Mucosa of stomach (tissue), 1 donor: ENCODE results near the gene TMEM82.

ENCODE experiments used
- H3K27me3 ChIP-seq: one replicate; pipeline ENCODE4 v1.7.0; 2013; ENCODE audit warnings: mild to moderate bottlenecking, low read length; ENCODE audit not compliant: control insufficient read depth, insufficient read depth
- H3K36me3 ChIP-seq: one replicate; pipeline ENCODE4 v1.7.0; 2013; ENCODE audit warnings: low read length; ENCODE audit not compliant: control insufficient read depth, insufficient read depth
- H3K4me1 ChIP-seq: one replicate; pipeline ENCODE4 v1.7.0; 2013; ENCODE audit warnings: mild to moderate bottlenecking, low read length; ENCODE audit not compliant: control insufficient read depth, insufficient read depth
- H3K4me3 ChIP-seq: one replicate; pipeline ENCODE4 v1.7.0; 2013; ENCODE audit warnings: low read length
- H3K9ac ChIP-seq: one replicate; pipeline ENCODE4 v1.7.0; 2013; ENCODE audit warnings: mild to moderate bottlenecking, low read length, moderate library complexity
- H3K9me3 ChIP-seq: one replicate; pipeline ENCODE4 v1.7.0; 2013; ENCODE audit warnings: mild to moderate bottlenecking, low read length, moderate library complexity; ENCODE audit not compliant: control insufficient read depth
- donor health status: Pancreatic carcinoma.

Gene TMEM82

DNA sequence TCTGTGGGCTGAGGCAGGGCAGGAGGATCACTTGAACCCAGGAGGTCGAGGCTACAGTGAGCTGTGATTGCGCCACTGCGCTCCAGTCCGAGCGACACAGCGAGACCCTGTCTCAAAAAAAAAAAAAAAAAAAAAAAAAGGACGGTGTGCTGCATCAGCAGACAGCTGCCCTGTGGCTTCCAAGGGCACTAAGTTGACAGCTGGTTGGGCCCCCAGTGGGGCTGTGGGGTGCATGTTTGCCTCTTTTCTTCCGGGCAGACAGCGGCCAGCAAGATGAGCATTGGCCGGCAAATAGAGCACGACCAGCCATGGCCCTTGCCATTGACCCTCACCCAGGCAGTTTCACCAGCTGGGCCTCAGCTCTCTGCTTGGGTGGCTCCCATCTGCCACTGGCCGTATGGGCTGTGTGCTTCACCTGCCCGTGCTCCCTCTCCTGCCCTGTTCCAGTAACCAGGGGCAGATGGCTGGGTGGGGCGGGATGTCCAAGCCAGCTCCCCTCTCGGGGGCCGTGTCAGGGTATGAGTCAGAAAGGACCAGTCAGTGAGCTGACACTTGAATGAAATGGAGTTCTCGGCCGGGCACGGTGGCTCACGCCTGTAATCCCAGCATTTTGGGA lies 18.6 kb upstream of the TMEM82 start:
- Histone ChIP-seq H3K36me3 (peaks cover 19% of the 10 kb centered on the region), H3K9me3 (no peaks in the 10 kb centered on the region), H3K9ac (no peak overlapping the region), H3K27me3 (no peaks in the 10 kb centered on the region), H3K4me3 (no peak overlapping the region), H3K4me1 (no peaks in the 10 kb centered on the region)

DNA sequence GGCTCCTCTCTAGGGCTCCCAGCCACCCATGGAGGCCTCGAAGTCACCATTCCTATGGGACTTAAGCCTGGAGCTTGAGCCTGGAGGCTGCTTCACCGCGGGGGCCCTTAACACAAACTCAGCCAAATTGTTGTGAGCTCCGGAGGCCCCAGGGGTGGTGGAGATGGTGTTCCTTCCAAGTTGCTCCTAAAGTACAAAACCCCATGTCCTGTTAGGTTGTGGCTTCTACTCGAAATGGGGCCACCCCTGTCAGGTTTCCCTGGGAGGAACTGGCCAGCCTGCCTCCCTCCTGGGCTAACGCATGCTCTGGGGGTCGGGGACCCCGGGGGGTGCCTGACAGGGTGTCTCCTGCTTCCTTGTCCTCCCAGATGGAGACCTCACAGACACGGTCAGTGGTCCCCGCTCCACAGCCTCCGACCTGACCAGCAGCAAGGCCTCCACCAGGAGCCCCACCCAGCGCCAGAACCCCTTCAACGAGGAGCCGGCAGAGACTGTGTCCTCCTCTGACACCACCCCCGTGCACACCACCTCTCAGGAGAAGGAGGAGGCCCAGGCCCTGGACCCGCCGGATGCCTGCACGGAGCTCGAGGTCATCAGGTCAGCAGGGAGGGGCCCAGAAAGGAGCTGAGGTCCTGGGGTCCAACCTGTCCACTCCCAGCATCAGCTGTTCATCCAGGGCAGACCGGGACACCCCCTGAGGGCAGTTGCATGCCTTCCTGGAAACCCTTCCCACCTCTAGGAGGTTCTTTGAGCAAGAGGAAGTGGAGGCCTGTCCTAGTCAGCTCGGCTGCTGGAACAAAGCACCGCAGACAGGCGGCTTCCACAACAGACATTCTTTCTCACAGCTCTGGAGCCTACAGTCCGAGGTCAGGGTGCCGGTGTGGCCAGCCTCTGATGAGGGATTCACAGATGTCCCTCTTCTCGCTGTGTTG lies 17.1 kb upstream of the TMEM82 start:
- Histone ChIP-seq H3K27me3 (no peaks in the 10 kb centered on the region), H3K36me3 (peaks cover 25% of the 10 kb centered on the region), H3K9me3 (no peaks in the 10 kb centered on the region), H3K4me3 (no peak overlapping the region), H3K9ac (no peak overlapping the region), H3K4me1 (no peaks in the 10 kb centered on the region)

DNA sequence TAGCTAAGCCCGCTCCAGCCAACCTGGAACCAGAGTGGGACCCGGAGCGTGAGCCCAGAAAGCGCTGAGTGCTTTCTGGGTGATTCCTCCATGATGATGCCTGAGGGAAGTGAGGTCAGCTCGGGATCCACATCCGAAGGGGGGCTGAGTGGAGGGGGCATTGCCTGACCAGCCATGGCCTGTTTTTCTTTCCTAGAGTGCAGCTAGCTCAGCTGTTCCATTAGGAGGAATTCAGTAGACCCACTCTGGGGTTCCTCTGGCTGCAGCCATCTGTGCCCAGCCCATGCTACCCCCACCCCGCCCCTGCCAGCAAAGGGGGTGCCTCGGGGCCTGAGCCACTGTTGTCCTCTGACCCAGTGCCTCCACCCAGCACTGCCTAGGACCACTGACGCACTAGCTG lies 15.8 kb upstream of the TMEM82 start:
- H3K27me3 ChIP-seq = no peaks in the 10 kb centered on the region
- H3K36me3 ChIP-seq = peaks cover 31% of the 10 kb centered on the region
- no peak overlapping the region for H3K9ac ChIP-seq
- H3K9me3 ChIP-seq = no peaks in the 10 kb centered on the region
- no peak overlapping the region for H3K4me3 ChIP-seq
- no peaks in the 10 kb centered on the region for H3K4me1 ChIP-seq

DNA sequence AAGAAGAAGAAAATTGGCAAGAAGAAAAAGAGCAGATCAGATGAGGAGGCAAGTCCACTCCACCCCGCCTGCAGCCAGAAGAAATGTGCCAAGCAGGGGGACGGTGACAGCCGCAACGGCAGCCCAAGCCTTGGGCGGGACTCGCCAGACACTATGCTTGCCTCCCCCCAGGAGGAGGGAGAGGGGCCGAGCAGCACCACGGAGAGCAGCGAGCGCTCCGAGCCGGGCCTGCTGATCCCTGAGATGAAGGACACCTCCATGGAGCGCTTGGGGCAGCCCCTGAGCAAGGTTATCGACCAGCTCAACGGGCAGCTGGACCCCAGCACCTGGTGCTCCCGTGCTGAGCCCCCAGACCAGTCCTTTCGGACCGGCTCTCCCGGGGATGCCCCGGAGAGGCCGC lies 15.3 kb upstream of the TMEM82 start:
- H3K4me3 ChIP-seq = no peak overlapping the region
- peaks cover 31% of the 10 kb centered on the region for H3K36me3 ChIP-seq
- H3K27me3 ChIP-seq = no peaks in the 10 kb centered on the region
- no peaks in the 10 kb centered on the region for H3K4me1 ChIP-seq
- H3K9ac ChIP-seq = no peak overlapping the region
- no peaks in the 10 kb centered on the region for H3K9me3 ChIP-seq

DNA sequence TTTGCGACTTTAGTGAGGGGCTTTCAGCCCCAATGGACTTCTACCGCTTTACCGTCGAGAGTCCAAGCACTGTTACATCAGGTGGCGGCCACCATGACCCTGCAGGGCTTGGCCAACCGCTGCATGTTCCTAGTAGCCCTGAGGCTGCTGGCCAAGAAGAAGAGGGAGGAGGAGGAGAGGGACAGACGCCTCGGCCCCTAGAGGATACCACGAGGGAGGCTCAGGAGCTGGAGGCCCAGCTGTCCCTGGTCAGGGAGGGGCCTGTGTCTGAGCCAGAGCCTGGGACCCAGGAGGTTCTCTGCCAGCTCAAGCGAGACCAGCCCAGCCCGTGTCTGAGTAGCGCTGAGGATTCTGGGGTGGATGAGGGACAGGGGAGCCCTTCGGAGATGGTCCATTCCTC lies 14.9 kb upstream of the TMEM82 start:
- H3K36me3 ChIP-seq = peaks cover 31% of the 10 kb centered on the region
- H3K4me3 ChIP-seq = no peak overlapping the region
- no peaks in the 10 kb centered on the region for H3K4me1 ChIP-seq
- H3K9ac ChIP-seq = no peak overlapping the region
- H3K9me3 ChIP-seq = no peaks in the 10 kb centered on the region
- no peaks in the 10 kb centered on the region for H3K27me3 ChIP-seq

DNA sequence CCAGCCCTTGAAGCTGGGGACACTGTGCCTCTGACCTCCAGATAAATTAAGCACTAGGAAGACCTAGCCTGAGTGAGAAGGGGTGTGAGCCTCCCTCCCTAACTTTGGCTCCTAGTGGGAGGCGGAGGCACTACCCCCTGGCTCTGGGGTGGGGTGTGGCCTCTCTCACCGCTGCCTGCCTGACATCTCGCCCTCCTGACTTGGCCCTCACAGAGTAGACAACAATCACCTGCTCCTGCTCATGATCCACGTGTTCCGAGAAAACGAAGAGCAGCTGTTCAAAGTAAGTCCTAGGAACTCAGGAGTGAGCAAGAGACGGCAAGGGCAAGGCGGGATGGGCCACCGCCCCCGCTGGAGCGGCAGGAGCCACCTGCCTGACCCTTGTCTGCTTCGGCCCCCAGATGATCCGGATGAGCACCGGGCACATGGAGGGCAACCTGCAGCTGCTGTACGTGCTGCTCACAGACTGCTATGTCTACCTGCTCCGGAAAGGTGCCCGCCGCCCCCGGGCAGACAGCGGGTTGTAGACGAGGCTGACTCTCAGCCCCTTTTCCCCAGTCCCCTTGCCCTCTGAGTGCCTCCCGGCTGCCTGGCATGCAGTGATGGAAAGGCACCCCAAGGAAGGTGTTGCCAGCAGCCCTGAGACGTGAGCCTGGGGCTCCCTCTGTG lies 14.3 kb upstream of the TMEM82 start:
- H3K4me3 ChIP-seq = no peak overlapping the region
- no peaks in the 10 kb centered on the region for H3K4me1 ChIP-seq
- H3K36me3 ChIP-seq = peaks cover 36% of the 10 kb centered on the region
- H3K27me3 ChIP-seq = no peaks in the 10 kb centered on the region
- no peak overlapping the region for H3K9ac ChIP-seq
- no peaks in the 10 kb centered on the region for H3K9me3 ChIP-seq

DNA sequence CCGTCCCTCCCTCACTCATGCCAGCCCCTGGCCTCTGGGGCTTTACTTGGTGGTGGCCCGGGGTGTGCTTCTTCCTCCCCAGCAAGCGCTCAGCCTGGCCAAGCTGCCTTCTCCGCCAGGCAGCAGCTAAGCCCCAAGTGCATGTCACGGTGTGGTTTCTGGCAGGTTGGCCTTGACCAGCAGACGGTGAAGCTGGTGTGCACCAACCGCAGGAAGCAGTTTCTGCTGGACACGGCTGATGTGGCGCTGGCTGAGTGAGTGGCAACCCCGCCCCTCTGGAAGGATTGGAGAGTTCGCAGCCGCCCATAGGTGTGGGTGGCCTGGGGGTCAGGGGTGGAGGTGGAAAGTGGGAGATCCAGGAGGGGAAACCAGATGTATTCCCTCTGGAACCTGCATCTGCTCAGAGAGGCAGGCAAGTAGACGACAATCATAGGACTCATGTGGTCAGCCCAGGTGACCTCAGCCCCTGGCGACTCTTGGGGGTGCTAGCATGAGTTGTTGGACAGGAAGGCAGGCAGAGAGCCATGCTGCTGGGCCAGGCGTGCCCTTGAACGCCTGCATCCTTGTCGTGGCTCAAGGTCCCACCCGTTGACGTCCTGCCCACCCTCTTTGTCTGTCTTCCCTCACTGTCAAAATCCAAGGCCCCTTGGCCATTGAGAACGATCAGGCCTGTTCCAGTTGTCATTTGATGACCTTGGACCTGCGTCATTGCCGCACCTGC lies 13.2 kb upstream of the TMEM82 start:
- Histone ChIP-seq H3K4me1 (no peaks in the 10 kb centered on the region), H3K27me3 (no peaks in the 10 kb centered on the region), H3K36me3 (peaks cover 37% of the 10 kb centered on the region), H3K4me3 (no peak overlapping the region), H3K9me3 (no peaks in the 10 kb centered on the region), H3K9ac (no peak overlapping the region)

DNA sequence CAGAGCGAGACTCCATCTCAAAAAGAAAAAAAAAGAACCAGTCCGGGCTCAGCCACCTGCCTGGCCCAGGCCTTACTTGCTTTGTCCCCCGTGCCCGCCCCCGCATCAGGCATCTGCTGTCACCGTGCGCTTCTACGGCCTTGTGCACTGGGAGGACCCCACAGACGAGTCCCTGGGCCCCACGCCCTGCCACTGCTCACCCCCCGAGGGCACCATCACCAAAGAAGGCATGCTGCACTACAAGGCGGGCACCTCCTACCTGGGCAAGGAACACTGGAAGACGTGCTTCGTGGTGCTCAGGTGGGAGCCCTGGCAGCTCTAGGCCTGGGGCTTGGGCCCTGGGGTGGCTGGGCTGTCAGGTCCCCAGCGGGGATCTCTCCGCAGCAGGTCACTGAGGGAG lies 11.9 kb upstream of the TMEM82 start:
- no peaks in the 10 kb centered on the region for H3K9me3 ChIP-seq
- H3K27me3 ChIP-seq = no peaks in the 10 kb centered on the region
- H3K4me3 ChIP-seq = no peak overlapping the region
- peaks cover 37% of the 10 kb centered on the region for H3K36me3 ChIP-seq
- H3K9ac ChIP-seq = no peak overlapping the region
- H3K4me1 ChIP-seq = peaks cover 8% of the 10 kb centered on the region

DNA sequence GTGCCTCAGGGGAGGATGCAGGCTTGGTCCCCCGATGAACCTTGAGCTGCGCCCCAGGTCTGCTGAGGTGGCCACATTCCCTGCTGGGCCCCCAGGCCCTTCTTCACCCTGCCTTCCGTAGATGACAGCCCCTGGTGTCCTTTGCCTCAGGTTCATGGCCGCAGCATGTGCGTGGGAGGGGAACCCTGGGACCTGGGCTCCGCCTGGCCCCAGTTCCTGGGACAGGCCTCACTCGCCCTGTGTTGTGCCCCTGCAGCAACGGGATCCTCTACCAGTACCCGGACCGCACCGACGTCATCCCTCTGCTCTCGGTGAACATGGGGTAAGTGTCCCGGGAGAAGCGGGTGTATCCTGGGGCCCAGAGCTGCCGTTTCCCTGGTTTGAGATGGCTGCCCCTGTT lies 11.4 kb upstream of the TMEM82 start:
- H3K4me3 ChIP-seq = no peak overlapping the region
- peaks cover 14% of the 10 kb centered on the region for H3K4me1 ChIP-seq
- H3K36me3 ChIP-seq = peaks cover 37% of the 10 kb centered on the region
- H3K27me3 ChIP-seq = no peaks in the 10 kb centered on the region
- no peaks in the 10 kb centered on the region for H3K9me3 ChIP-seq
- H3K9ac ChIP-seq = no peak overlapping the region

DNA sequence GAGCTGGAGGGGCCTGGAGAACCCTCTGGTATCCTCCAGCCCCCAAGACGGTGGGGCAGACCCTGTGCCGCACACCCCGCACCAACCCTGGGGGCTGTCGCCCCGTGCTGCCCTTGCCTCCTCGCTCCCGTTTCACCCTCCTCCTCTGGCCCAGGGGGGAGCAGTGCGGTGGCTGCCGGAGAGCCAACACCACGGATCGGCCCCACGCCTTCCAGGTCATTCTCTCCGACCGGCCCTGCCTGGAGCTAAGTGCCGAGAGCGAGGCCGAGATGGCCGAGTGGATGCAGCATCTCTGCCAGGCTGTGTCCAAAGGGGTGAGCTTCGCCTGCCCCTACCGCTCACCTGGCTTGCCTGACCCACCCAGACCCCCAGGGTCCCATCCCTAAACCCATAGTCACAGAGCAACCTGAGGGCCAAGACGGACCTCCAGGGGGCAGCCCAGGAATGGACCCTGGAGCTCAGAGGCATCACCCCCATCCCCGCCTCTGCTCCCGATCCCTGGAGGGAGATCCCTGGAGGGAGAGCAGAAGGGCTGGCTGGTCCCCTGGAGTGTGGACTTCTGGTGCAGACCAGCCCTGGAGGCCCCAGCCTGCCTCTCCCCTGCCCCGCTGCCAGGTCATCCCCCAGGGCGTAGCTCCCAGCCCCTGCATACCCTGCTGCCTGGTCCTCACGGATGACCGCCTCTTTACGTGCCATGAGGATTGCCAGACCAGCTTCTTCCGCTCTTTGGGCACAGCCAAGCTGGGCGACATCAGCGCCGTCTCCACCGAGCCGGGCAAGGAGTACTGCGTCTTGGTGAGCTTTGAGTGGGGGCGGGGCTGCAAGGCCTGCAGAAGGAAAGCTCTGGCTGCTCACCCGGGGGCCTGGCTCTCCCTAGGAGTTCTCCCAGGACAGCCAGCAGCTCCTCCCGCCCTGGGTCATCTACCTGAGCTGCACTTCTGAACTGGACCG lies 10.3 kb upstream of the TMEM82 start:
- Histone ChIP-seq H3K9me3 (no peaks in the 10 kb centered on the region), H3K4me1 (peaks cover 24% of the 10 kb centered on the region), H3K9ac (no peak overlapping the region), H3K36me3 (peaks cover 35% of the 10 kb centered on the region), H3K27me3 (no peaks in the 10 kb centered on the region), H3K4me3 (no peak overlapping the region)

DNA sequence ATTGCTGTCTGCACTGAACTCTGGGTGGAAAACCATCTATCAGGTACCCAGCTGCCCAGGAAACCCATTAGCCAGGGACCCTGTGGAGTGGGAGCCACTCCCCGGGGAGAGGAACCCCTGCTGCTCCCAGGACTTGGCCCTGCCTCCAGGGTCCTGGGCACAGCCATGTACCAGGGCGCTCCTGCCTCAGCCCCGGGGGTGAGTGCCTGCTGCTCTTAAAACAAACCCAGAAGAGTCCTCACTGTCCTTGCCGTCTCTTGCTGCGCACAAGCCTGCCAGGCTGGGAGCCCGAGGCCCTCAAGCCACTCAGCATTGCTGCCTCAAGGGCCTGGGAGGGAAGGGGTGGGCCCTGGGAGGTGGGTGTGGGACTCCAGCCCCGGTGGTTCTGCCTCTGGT lies 9.6 kb upstream of the TMEM82 start:
- H3K27me3 ChIP-seq = no peaks in the 10 kb centered on the region
- no peak overlapping the region for H3K9ac ChIP-seq
- H3K36me3 ChIP-seq = peaks cover 28% of the 10 kb centered on the region
- no peaks in the 10 kb centered on the region for H3K9me3 ChIP-seq
- peaks cover 31% of the 10 kb centered on the region for H3K4me1 ChIP-seq
- H3K4me3 ChIP-seq = no peak overlapping the region
